Ishikawa (cell line): Measurements from ENCODE around the gene STYX.

Experiments used
- EP300 ChIP-seq: IDR thresholded peaks from 2 replicates; pipeline ENCODE4 v1.6.1; 2012; ENCODE audit warnings: borderline replicate concordance
- TAF1 ChIP-seq: IDR thresholded peaks from 2 replicates; pipeline ENCODE4 v1.6.1; 2012; ENCODE audit warnings: low read depth, mild to moderate bottlenecking
- TCF12 ChIP-seq: IDR thresholded peaks from 2 replicates; pipeline ENCODE4 v1.6.1; 2012; ENCODE audit warnings: low read depth
- TEAD4 ChIP-seq: IDR thresholded peaks from 2 replicates; pipeline ENCODE4 v1.6.1; 2012
- YY1 ChIP-seq: IDR thresholded peaks from 2 replicates; pipeline ENCODE4 v1.6.1; 2012; ENCODE audit warnings: low read depth
- ZBTB7A ChIP-seq: IDR thresholded peaks from 2 replicates; pipeline ENCODE4 v1.6.1; 2012; ENCODE audit warnings: low read depth
- TF ChIP-seq, protein P1 (sequence below): IDR thresholded peaks from 2 replicates; pipeline ENCODE4 v1.6.1; 2012
- TF ChIP-seq, protein P2 (sequence below): IDR thresholded peaks from 2 replicates; pipeline ENCODE4 v1.6.1; 2012
- TF ChIP-seq, protein P3 (sequence below): IDR thresholded peaks from 2 replicates; pipeline ENCODE4 v1.6.1; 2012; ENCODE audit warnings: low read depth, mild to moderate bottlenecking

DNA sequence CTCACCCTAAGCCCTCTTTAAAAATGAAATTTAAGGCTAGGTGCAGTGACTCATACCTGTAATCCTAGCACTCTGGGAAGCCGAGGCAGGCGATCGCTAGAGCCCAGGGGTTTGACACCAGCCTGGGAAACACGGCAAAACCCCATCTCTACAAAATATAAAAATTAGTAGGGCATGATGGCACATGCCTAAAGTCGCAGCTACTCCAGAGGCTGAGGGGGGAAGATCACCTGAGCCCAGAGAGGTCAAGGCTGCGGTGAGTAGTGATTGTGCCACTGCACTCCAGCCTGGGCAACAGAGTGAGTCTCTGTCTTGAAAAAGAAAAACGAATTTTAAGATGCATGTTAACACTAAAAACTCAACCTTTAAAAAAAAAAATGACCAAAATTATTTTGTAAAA, 48.7 kb downstream of the STYX start:
- TF ChIP-seq, protein P1, sequence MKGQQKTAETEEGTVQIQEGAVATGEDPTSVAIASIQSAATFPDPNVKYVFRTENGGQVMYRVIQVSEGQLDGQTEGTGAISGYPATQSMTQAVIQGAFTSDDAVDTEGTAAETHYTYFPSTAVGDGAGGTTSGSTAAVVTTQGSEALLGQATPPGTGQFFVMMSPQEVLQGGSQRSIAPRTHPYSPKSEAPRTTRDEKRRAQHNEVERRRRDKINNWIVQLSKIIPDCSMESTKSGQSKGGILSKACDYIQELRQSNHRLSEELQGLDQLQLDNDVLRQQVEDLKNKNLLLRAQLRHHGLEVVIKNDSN: no peak
- TF ChIP-seq, protein P2, sequence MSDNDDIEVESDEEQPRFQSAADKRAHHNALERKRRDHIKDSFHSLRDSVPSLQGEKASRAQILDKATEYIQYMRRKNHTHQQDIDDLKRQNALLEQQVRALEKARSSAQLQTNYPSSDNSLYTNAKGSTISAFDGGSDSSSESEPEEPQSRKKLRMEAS: no peak
- no peak for TF ChIP-seq YY1
- TF ChIP-seq, protein P3, sequence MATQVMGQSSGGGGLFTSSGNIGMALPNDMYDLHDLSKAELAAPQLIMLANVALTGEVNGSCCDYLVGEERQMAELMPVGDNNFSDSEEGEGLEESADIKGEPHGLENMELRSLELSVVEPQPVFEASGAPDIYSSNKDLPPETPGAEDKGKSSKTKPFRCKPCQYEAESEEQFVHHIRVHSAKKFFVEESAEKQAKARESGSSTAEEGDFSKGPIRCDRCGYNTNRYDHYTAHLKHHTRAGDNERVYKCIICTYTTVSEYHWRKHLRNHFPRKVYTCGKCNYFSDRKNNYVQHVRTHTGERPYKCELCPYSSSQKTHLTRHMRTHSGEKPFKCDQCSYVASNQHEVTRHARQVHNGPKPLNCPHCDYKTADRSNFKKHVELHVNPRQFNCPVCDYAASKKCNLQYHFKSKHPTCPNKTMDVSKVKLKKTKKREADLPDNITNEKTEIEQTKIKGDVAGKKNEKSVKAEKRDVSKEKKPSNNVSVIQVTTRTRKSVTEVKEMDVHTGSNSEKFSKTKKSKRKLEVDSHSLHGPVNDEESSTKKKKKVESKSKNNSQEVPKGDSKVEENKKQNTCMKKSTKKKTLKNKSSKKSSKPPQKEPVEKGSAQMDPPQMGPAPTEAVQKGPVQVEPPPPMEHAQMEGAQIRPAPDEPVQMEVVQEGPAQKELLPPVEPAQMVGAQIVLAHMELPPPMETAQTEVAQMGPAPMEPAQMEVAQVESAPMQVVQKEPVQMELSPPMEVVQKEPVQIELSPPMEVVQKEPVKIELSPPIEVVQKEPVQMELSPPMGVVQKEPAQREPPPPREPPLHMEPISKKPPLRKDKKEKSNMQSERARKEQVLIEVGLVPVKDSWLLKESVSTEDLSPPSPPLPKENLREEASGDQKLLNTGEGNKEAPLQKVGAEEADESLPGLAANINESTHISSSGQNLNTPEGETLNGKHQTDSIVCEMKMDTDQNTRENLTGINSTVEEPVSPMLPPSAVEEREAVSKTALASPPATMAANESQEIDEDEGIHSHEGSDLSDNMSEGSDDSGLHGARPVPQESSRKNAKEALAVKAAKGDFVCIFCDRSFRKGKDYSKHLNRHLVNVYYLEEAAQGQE: no peak
- TF ChIP-seq TEAD4: no peak
- no peak for TF ChIP-seq ZBTB7A
- TF ChIP-seq EP300: no peak
- no peak for TF ChIP-seq TAF1
- TF ChIP-seq TCF12: no peak
